DMS153 treated with DMSO at 0.1 percent for 48 hours (cell line): ENCODE data around the gene RHOJ.
A peak's percentile ranks its signal among the peaks of the same experiment; 100 is the strongest.
"Not testable (repeated sequence)": the region's sequence is repeated elsewhere in the genome, so short reads cannot be mapped to it uniquely, and the experiment has no call there.

Source experiments
- DNase-seq: peaks from one replicate; lab custom pipeline; 2025; ENCODE audit not compliant: unreplicated experiment; lab: John Stamatoyannopoulos, UW

RHOJ gene

DNA sequence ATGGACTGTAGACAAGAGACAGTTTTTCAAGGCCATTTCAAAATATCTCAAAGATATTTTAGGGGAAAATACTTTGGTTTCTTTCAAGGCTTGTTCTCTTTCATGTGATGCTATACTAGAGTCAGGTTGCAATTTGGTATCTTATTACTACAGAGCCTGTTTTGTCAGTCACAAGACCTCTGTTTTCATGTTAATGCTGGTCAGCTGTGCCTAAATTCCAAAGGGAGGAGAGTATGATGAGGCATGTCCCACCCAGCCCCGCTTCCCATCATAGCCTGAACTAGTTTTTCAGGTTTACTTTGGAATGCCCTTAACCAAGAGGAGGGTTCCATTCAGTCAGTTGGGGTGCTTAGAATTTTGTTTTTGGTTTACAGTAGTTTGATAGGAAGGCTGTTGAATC lies 61.9 kb downstream of the RHOJ start:
- DNase-seq: no peak

DNA sequence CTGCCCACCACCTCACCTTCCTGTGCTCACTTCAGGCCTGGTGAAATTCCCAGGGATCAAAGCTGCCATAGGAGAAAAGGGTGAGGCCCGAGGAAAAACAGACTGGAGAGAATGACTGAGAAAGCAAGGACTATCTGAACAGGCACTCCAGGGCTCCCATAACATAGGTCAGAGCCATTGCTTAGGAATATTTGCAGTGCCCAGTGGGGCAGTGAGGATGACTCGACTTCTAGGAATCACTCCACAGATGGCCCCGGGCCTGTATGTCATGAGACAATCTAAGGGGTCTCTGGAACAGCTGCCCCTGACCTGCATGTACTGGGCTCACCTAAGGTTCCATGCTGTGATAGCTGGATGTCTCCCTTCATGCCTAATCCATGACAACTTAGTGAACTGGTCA lies 62.9 kb downstream of the RHOJ start:
- DNase-seq: no peak

DNA sequence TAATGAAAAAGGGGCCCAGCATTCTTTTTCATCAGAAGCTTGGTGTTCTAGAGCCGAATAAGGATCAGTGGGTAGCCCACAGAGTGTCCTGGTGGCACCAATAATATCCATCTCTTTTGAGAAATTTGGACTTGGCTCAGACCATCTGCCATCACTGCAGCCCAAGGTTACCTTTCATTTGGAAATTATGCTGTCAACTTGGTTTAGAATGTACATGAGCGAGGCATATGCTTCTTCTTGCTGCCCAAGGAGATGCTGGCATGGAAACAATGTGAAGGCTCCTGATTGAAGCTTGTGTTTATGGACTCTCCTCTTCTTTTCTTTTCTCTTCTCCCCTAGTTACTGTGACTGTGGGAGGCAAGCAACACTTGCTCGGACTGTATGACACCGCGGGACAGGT lies 64.5 kb downstream of the RHOJ start:
- DNase-seq: no peak

DNA sequence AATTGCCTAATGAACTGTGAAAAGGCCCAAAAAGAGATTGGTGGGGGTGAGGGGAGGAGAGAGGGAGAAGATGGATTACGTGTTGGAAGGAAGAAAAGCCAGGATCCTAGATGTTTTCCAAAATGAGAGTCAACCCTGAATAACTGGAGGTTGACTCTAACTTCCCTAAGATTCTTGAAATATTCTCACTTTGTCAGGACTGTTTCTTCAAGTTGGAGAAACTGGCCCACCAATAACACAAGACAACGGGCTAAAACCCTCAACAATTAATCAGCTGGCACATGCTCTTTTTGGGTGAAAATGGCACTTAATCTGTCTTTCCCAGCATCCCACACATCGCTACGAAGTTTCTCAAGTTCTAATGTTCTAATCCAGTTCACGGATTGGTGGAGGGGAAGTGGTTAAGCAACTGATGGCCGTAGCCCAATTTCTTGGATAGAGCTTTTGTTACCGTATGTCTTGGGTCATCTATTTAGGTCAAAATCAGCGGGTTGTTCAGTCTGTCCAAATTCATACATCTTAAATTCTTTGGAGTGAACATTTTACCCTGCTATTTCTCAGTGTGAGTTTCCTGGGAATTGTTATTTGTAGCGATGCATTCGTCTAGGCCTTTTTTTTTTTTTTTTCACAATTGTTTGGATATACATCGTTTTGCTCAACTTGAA lies 65.5 kb downstream of the RHOJ start:
- DNase-seq: no peak

DNA sequence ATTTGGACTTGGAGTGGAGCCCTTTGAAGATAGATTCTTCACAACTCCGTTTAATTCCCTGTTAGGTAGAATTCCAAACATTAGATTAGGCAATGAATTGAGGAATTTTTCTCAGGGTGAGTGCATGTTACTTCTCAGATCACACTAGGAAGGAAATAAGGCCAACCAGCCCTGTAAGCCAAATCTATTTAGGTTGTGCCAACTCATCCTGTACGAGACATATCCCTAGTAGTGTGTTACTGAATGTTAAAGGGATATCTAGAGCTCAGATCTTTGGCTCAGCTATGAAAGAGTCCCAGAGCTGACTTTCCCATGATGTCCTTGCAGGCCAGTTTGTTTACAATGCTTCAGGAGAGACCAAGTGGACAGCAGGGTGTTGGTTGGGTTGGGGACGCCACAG lies 68.9 kb downstream of the RHOJ start:
- DNase-seq: no peak

DNA sequence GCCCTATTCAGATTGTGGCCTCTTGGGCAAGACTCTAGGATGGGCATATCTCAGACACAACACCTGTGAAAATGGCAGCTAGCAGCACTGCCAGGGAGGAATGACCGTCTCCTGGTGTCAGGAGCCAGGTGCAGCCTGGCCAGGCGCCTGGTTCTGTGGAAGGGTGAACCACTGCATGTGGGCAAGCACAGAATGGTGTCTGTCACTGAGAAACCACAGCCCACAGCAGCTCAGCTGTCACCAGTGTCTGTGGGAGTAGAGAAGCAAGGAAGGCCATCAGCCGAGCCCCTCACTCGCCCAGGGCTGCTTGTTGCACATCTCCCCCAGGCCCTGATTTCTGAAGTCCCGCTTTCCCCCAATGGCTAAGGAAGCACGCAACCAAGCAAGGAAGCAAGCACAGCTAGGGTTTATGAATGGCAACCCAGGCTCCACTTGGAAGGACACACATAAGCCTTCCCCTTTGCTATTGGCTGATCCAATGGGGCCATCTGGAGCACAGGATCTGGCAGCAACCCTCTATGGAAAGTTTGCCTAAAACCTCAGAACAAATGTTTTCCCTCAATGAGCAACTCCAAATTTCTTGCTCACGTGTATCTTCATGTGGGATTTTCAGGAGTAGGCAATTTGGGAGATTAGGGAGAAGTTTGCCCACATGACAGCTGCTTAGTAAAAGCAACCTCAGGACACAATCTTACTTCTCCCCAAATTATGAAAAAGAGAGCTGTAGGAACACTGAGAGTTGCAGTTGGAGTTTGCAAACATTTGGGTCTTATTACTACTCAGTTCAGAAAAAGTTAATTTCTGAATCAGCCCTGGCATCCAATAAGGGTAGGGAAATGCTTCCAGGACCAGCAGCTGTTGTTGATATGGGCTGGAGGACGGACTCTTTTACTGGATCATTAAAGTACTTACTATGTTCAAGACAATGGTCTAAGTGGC lies 69.7 kb downstream of the RHOJ start:
- DNase-seq: no peak

DNA sequence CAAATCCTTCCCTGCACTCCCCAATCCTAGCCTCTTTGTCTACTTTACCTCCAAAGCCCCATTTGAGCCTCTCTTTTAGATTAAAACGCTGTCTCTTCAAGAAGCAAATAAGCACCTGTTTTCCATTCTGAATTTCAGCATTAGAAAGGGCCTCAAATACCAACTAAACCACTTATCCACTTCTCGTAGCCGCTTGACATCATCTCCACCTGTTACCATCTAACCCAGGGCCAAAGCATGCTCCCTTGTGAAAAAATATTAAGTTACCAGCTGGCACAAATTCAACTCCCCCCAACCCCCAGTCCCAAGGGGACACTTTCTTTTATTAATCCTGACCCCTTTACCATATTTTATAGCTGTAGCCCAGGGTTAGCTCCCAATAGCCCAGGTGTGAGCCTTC lies 71.4 kb downstream of the RHOJ start:
- DNase-seq: no peak

DNA sequence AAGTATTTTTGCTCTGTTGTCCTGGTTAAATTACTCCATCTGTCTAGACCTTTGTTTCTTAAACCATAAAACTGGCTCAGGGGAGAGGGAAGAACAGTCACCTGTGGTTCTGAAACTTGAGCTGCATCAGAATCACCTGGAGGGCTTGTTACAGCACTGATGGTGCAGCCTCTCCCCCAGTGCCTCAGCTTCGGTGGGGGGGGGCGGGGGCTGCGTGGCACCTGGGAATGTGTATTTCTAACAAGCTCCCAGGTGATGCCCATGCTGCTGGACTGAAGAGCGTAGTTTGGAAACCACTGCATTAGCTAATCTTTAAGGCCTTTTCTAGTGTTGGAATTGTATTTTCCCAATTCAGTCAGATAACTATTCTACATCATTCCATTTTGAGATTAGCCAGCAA lies 71.8 kb downstream of the RHOJ start:
- no peak for DNase-seq

DNA sequence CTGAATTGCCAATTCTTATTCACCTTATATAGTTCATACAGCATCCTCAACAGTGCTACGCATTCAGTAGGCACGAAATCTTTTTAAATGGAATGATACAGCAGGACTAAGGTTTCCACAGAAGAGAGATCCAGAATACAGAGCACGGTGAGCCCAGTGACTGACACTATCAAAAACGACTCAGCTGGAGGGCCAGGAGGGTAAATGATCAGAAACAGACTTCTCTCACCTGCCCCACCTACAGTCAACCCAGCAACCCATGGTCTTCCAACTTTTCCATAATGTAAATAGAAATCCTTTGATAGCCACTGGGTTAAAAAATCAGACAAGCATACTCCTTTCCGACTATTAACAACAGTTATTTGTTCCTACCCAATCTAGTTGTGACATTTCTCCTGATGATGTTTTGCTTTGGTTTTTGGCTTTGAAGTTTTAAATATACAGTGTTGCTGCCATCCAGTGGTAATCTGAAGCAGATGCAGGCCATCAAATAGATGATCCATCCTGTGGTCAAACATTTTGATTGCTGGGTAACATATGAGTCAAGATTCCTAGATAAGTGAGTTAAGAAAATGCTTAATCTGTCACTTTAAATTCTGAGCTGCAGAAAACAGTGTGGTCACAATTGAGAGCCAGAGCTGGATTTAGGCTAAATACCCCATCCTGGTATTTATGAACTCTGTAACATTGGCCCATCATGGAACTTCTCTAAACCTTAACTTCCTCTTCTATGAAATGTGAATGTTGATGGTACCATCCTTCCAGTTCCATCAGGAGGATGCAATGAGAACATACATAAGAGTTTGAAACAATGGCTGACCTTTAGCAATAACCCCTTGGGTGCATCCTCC lies 72.5 kb downstream of the RHOJ start:
- peak; percentile 60 for DNase-seq

DNA sequence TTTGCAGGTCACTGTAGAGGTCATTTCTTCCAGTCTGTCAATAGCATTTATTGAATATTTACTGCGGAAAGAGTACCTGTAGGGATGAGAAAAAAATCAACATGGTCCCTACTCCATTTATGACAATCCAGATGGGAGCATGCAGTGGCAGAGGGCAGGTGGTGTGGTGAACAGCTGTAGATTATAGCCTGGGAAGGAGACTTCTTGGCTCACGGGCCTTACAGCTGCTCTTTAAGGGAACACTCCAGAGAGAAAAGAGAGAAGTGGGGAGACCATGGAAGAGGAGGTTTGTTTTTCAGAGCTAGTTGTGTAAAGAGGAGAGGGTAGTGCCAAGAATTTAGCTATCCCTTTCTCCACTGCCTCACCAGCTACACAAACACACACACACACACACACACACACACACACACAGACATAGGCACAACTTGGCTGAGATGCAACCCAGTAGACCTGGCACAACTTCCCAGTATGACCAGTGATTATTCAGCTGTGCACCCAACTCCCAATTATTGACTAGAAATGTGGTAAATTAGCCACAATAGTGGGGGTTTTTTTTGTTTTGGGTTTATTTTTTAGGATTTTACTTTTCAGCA lies 73.4 kb downstream of the RHOJ start:
- peak; percentile 13 for DNase-seq

DNA sequence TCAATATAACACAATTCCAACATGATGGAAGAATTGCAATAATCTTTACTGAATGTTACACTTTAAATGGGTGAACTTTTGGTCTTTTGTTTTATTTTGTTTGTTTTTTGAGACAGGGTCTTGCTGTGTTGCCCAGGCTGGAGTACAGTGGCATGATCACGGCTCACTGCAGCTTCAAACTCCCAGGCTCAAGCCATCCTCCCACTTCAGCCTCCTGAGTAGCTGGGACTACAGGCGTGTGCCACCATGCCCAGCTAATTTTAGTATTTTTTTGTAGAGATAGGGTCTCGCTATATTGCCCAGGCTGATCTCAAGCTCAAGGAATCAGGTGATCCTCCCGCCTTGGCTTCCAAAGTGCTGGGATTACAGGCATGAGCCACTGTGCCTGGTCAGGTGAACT lies 75.7 kb downstream of the RHOJ start:
- not testable (repeated sequence) for DNase-seq

DNA sequence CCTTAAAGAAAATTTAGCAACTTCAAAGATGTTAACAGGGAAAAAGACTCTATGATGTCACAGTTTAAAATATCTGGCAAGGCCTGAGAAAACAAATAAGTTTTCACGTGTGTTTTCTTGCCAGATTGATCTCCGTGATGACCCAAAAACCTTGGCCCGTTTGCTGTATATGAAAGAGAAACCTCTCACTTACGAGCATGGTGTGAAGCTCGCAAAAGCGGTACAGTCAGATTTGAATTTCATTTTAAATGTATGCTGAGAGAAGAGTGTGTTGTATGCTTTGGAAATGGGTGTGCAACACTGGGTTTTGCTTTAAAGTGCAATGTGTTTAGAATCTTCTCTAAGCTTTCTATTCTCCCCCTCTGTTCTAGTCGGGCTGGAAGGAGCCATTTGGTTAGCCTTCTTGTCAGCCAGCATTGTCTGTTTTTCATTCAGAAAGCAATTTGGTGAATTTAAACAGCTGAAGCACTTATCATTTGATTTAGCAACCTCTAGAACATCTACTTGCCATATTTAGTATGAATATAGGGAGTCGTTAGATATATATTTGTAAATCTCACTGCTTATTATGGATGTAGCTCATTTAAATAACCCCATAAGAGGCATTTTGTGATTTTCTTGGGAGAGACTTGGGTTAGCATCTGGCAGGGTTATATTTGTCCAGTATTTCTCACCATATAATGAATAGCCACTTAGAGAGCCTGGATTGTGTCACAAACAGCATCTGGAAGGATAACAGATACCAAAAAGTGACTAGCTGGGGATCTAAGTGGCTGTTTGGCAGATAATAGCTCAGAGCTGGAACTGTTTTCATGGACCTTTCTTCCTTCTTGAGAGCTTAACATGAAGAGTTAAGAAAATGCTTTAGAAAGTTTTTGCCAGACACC lies 79.0 kb downstream of the RHOJ start:
- DNase-seq: no peak

DNA sequence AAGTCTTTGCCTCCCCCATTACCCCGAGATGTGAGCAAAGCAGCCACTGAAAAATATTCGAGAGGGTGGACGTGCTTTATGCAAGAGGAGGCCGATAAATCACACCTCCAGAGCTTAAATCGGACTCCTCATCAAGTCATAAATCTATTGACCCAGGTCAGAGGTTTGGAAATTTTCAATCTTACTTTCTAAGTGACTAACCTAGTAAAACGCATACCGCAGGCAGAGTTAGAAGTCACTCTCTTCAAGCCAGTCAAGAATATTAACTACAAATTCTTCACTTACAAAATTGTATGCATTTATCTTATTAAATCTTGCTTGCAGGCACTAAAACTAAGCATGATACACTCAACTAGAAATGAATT lies 79.6 kb downstream of the RHOJ start:
- DNase-seq: no peak

DNA sequence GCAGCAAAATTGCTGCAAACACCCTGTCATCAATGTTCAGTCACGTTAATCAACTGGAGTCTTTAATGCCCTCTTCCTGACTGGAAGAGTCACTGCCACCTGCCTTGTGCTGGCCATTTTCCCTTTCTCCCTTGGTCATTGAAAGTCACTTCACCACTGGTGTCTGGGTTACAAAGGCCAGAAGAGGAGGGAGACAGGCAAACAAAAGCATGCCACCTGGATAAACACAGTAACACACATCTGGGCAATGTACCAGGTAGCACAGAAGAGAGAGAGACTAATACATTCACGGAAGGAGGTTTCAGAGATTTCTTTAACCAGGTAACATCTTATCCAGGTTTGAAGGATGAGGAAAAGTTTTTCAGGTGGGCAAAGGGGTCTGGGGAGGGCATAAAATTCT lies 81.8 kb downstream of the RHOJ start:
- peak; percentile 34 for DNase-seq

DNA sequence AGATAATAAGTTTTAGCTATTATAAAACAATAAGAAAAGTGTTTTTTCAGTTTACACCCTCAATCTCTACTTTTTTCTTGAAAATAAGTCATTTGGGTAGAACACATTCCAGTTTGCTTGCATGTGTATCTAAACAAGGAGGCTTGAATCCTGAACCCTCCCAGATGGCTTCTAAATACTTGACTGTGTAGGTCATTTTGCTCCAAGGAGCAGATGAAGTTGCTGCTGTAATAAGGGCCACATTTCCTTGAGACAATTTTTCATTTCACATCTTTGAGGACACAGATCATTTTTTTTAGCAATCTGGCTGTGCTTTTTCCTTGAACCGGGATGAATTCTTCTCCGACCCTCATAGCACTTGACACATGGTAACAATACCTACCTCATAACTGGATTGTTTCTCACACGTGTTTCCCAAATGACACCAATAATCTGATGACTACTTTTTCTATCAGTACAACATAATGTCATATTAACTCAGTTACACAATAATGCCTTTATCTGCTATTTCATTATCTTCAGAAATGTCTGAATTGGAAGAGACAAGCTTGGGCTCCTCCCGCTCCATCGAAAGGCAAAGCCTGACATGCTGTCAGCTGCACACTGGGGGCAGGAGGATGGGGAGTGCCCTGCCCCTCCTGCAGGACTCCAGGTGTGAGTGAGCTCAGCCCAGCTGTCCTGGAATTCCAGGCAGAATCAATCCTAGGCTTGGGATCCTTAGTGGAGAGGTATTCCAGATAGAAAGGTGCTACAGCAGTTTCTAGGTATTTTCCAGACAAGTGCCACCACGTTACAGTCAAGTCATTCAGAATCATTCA lies 83.6 kb downstream of the RHOJ start:
- no peak for DNase-seq

DNA sequence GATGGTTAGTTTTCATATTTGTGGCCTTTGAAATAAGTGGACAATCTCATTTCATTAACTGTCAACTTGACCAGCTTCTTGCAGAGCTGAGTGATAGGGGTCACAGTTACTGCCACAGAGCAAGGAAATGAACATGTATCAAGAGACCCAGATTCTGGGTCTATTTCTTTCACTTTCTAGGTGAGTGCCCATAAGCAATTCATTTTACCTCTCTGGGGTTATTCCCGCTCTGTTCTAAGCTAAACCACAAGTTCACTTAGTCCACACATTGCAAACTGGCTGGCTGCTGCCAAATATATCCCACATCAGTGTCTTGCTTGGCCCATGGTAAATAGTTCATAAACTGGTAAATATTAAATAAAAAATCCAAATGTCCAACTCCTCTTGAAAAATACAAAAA lies 84.6 kb downstream of the RHOJ start:
- no peak for DNase-seq

DNA sequence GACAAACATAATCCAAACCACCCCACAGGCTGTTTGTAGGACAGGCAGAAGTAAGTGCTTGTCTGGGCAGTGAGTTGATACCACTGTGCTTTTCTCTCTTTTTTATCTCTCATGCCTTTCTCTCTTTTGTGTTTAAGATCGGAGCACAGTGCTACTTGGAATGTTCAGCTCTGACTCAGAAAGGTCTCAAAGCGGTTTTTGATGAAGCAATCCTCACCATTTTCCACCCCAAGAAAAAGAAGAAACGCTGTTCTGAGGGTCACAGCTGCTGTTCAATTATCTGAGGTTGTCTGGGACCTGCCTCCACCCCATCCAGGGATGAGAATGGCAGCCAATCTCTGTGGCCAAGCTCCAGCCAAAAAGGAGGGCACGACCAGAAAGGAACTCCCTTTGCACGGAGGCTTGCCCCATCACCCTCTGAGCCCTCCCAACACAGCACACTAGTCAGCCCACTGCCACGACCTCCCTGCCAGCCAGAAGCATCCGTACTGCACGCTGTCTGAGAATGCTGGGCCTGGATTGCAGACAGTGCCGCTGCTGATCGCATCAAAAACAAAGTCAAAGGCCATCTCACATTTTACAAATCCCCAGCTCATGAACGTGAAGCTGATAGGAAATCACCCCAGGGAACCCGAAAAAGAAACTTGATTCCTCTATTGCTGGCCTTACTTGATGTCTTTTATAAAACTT lies 86.6 kb downstream of the RHOJ start:
- DNase-seq: no peak

DNA sequence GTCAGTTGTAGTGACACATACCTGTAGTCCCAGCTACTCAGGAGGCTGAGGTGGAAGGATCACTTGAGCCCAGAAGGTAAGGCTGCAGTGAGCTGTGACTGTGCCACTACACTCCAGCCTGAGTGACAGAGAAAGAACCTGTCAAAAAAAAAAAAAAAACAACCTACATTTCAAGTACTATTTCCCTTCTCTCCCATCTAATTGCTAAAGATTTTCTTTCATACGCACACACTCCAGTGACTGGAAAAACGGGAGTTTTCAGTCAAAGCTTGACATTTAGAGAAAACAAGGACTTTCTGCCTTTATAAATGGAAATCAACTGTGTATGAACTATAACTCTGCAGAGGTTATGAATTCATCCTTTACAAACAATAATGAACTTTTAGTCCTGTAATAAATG lies 88.6 kb downstream of the RHOJ start:
- no peak for DNase-seq

DNA sequence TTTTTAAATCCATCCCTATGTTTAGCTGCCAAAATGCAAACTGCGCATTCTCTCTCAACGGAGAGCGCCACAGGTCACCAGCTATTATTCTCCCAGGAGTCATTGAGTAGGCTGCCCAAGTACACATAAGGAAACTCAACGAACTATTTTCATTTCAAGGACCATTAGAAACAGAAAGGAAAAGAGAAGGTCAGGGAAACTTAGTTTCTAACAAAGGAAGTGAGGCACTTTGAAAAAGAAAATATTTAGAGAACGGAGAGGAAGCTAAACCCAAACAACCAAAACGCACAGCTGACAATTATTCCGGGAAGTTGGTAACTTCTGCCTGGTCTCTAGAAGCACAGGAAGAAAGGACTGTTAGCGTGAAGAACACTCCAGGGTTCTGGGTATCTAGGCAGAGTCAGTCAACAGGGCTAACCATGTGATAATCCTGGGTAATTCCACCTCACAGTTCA lies 91.0 kb downstream of the RHOJ start:
- no peak for DNase-seq
